Endothelial cell (in vitro differentiated cells): ENCODE data around the gene EIF4E. TPM values are rescaled to one million over a fixed set of nuclear protein-coding genes. Genes with fewer than 3 reads are reported as not detected.
"Not testable (repeated sequence)": the region's sequence is repeated elsewhere in the genome, so short reads cannot be mapped to it uniquely, and the experiment has no call there.

Source experiments
- DNase-seq: peaks from one replicate; pipeline ENCODE4 v3.0.0; 2021; ENCODE audit warnings: low spot score
- H3K27ac Mint-ChIP-seq: one replicate; pipeline ENCODE4 v1.8.0; 2021; ENCODE audit warnings: mixed read lengths, inconsistent platforms; ENCODE audit not compliant: unreplicated experiment
- H3K27me3 Mint-ChIP-seq: one replicate; pipeline ENCODE4 v1.8.0; 2021; ENCODE audit warnings: mild to moderate bottlenecking, moderate library complexity, mixed read lengths, inconsistent platforms; ENCODE audit not compliant: unreplicated experiment
- H3K36me3 Mint-ChIP-seq: one replicate; pipeline ENCODE4 v1.8.0; 2021; ENCODE audit warnings: mild to moderate bottlenecking, low read depth, mixed read lengths, inconsistent platforms; ENCODE audit not compliant: unreplicated experiment
- H3K4me1 Mint-ChIP-seq: one replicate; pipeline ENCODE4 v1.8.0; 2021; ENCODE audit warnings: mild to moderate bottlenecking, mixed read lengths, inconsistent platforms; ENCODE audit not compliant: unreplicated experiment
- H3K4me3 Mint-ChIP-seq: one replicate; pipeline ENCODE4 v1.8.0; 2021; ENCODE audit warnings: mild to moderate bottlenecking, mixed read lengths, inconsistent platforms; ENCODE audit not compliant: unreplicated experiment
- H3K9me3 Mint-ChIP-seq: one replicate; pipeline ENCODE4 v1.8.0; 2021; ENCODE audit warnings: mixed read lengths, inconsistent platforms; ENCODE audit not compliant: unreplicated experiment
- total RNA-seq: library from RNA; stranded (reverse); fragmentation: NEBNext Ultra II Directional; extraction: Animal tissue kit (Norgen Biotek cat#: 25700); gene quantifications from one replicate; pipeline ENCODE4 v1.2.1, GENCODE V29; 2021; ENCODE audit not compliant: unreplicated experiment
- TF ChIP-seq, protein P1 (sequence below): fragments of 200-600 bp; sonication (generic); IDR thresholded peaks from one replicate; pipeline ENCODE4 v1.5.0; 2021; ENCODE audit warnings: antibody characterized with exemption; ENCODE audit not compliant: unreplicated experiment

The EIF4E gene
- total RNA-seq, 1 donor from 2014 or later = 78.9 TPM

- no peak overlapping the region for H3K4me3 Mint-ChIP-seq
- peaks cover 12% of the 10 kb centered on the region for H3K4me1 Mint-ChIP-seq
- no peak for DNase-seq
- peaks cover 13% of the 10 kb centered on the region for H3K27me3 Mint-ChIP-seq
- no peak overlapping the region for H3K27ac Mint-ChIP-seq
- TF ChIP-seq, protein P1, sequence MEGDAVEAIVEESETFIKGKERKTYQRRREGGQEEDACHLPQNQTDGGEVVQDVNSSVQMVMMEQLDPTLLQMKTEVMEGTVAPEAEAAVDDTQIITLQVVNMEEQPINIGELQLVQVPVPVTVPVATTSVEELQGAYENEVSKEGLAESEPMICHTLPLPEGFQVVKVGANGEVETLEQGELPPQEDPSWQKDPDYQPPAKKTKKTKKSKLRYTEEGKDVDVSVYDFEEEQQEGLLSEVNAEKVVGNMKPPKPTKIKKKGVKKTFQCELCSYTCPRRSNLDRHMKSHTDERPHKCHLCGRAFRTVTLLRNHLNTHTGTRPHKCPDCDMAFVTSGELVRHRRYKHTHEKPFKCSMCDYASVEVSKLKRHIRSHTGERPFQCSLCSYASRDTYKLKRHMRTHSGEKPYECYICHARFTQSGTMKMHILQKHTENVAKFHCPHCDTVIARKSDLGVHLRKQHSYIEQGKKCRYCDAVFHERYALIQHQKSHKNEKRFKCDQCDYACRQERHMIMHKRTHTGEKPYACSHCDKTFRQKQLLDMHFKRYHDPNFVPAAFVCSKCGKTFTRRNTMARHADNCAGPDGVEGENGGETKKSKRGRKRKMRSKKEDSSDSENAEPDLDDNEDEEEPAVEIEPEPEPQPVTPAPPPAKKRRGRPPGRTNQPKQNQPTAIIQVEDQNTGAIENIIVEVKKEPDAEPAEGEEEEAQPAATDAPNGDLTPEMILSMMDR = no peak
- peaks cover 6% of the 10 kb centered on the region for H3K36me3 Mint-ChIP-seq
- peaks cover 7% of the 10 kb centered on the region for H3K9me3 Mint-ChIP-seq
Measured at GRCh38 chr4:98932539-98932938, 3.6 kb upstream of the EIF4E start.

DNA sequence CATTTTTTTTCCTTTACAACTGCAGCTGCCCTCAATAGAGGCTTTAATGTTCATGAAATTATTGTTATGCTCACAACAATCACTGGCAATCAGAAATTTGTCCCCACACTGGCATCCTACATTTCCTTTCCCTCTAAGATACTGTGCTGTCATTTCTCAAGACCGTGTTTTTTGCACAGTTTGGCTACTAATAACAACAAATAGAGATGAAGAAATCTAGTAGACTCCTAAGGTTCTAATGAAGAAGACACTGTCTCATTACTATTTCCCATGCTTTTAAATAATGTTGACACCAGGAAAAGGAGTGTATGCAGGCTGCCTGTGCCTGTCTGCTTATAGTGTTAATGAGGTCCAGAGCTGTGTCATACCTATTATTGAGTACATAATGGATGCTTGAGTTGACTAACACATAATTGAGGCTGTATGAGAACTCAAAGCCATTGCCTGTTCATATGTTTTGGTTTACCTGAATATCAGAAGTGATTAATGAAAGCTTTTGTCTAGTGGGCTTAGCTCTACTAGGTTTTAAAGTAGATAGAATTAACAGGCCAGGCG lies 1.5 kb upstream of the EIF4E start:
- peak overlapping the region; percentile 100 for H3K4me3 Mint-ChIP-seq
- H3K36me3 Mint-ChIP-seq = no peaks in the 10 kb centered on the region
- TF ChIP-seq, protein P1 = no peak
- H3K27ac Mint-ChIP-seq = no peak overlapping the region
- peaks cover 12% of the 10 kb centered on the region for H3K27me3 Mint-ChIP-seq
- no peak for DNase-seq
- peaks cover 3% of the 10 kb centered on the region for H3K9me3 Mint-ChIP-seq
- peaks cover 9% of the 10 kb centered on the region for H3K4me1 Mint-ChIP-seq

- Mint-ChIP-seq H3K9me3 (peaks cover 3% of the 10 kb centered on the region), H3K4me1 (peaks cover 9% of the 10 kb centered on the region), H3K4me3 (peak overlapping the region; percentile 100), H3K36me3 (no peaks in the 10 kb centered on the region), H3K27me3 (peaks cover 12% of the 10 kb centered on the region), H3K27ac (peak overlapping the region; percentile 75)
- TF ChIP-seq, protein P1 = no peak
- DNase-seq = peak; percentile 16
Measured at GRCh38 chr4:98929341-98930267, 671 bp upstream of the EIF4E start.

DNA sequence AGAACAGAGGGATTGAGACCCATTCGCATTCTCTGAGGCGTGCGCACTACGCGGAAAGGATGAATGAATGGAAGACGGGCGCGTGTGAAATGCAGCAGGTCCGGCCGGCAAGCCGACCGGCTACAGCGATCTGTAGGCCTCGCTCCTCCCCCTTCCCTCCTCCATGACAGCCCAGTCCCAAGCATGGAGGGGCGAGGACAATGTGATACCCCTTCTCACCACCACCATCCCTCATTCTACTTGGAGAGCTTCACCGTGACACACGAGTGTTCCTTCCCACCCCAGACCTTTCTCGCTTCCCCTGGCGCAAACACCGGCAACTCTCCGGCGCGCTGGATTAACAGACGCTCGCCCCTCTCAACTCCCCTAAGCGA lies 815 bp downstream of the EIF4E start:
- Mint-ChIP-seq H3K4me1 (peaks cover 9% of the 10 kb centered on the region), H3K36me3 (no peaks in the 10 kb centered on the region), H3K27ac (peak overlapping the region; percentile 97), H3K9me3 (peaks cover 3% of the 10 kb centered on the region), H3K4me3 (peak overlapping the region; percentile 100), H3K27me3 (peaks cover 12% of the 10 kb centered on the region)
- TF ChIP-seq, protein P1 = no peak
- peak; percentile 68 for DNase-seq

- H3K27ac Mint-ChIP-seq, H3K4me3 Mint-ChIP-seq, H3K36me3 Mint-ChIP-seq, H3K9me3 Mint-ChIP-seq, H3K4me1 Mint-ChIP-seq, DNase-seq: not testable (repeated sequence)
- H3K27me3 Mint-ChIP-seq = peaks cover 12% of the 10 kb centered on the region
Measured at GRCh38 chr4:98926257-98926656, 2.7 kb downstream of the EIF4E start.
